ENCODE results near the gene GABARAP.

GABARAP gene

GRCh38 chr17:7258731-7259554, 16.7 kb upstream of the GABARAP start:
- Histone ChIP-seq H3K36me3 (peaks cover 58% of the 10 kb centered on the region), H3K4me3 (ENCODE audit: low read depth, low read length) (no peak overlapping the region), H3K9me3 (ENCODE audit: severe bottlenecking) (no peaks in the 10 kb centered on the region), H3K27me3 (ENCODE audit: insufficient read depth, low read depth, severe bottlenecking) (no peaks in the 10 kb centered on the region), H3K27ac (no peak overlapping the region)
- DNase-seq, result no peak
- no peak for TF ChIP-seq CTCF (IDR thresholded peaks at IDR 0.05; ENCODE audit: low read depth, low read length)

GRCh38 chr17:7256766-7257456, 14.7 kb upstream of the GABARAP start:
- Histone ChIP-seq H3K36me3 (peaks cover 65% of the 10 kb centered on the region), H3K27me3 (ENCODE audit: insufficient read depth, low read depth, severe bottlenecking) (no peaks in the 10 kb centered on the region), H3K9me3 (ENCODE audit: severe bottlenecking) (no peaks in the 10 kb centered on the region), H3K4me3 (ENCODE audit: low read depth, low read length) (no peak overlapping the region), H3K27ac (no peak overlapping the region)
- no peak for DNase-seq
- TF ChIP-seq CTCF (IDR thresholded peaks at IDR 0.05; ENCODE audit: low read depth, low read length), result no peak

GRCh38 chr17:7254511-7254910, 12.3 kb upstream of the GABARAP start:
- no peak for TF ChIP-seq CTCF (IDR thresholded peaks at IDR 0.05; ENCODE audit: low read depth, low read length)
- DNase-seq, result no peak
- no peaks in the 10 kb centered on the region for H3K9me3 ChIP-seq (ENCODE audit: severe bottlenecking)
- no peaks in the 10 kb centered on the region for H3K27me3 ChIP-seq (ENCODE audit: insufficient read depth, low read depth, severe bottlenecking)
- H3K27ac ChIP-seq, result no peak overlapping the region
- H3K36me3 ChIP-seq, result peaks cover 63% of the 10 kb centered on the region
- H3K4me3 ChIP-seq (ENCODE audit: low read depth, low read length), result no peak overlapping the region

- Histone ChIP-seq H3K27me3 (ENCODE audit: insufficient read depth, low read depth, severe bottlenecking) (no peaks in the 10 kb centered on the region), H3K4me3 (ENCODE audit: low read depth, low read length) (peak overlapping the region; percentile 75), H3K27ac (peak overlapping the region; percentile 98), H3K36me3 (peaks cover 52% of the 10 kb centered on the region), H3K9me3 (ENCODE audit: severe bottlenecking) (no peaks in the 10 kb centered on the region)
- no peak for DNase-seq
- no peak for TF ChIP-seq CTCF (IDR thresholded peaks at IDR 0.05; ENCODE audit: low read depth, low read length)
Measured at GRCh38 chr17:7253082-7253481, 10.8 kb upstream of the GABARAP start.

- H3K27me3 ChIP-seq (ENCODE audit: insufficient read depth, low read depth, severe bottlenecking), result no peaks in the 10 kb centered on the region
- DNase-seq, result peak; percentile 94
- peaks cover 48% of the 10 kb centered on the region for H3K36me3 ChIP-seq
- no peaks in the 10 kb centered on the region for H3K9me3 ChIP-seq (ENCODE audit: severe bottlenecking)
- peak within 1 kb of the TSS; percentile 75 for H3K4me3 ChIP-seq (ENCODE audit: low read depth, low read length)
- peak within 1 kb of the TSS; percentile 98 for H3K27ac ChIP-seq
- 0 out of 2 replicates have a peak, but pooled peaks have one; percentile 24 for TF ChIP-seq CTCF (IDR thresholded peaks at IDR 0.05; ENCODE audit: low read depth, low read length)
Measured at GRCh38 chr17:7252176-7253043, 10.2 kb upstream of the GABARAP start, which contains the start of gene ELP5. TSS of gene ELP5 (plus strand) at chr17:7252215. CDS start at chr17:7252551, 336 bp downstream.

Data from WERI-Rb-1 (cell line).